Measurements from ENCODE around the gene NISCH. TPM values are rescaled to one million over a fixed set of nuclear protein-coding genes. Genes with fewer than 3 reads are reported as not detected.

Gene NISCH
- total RNA-seq, 1 experiment from 2014 or later: 62.2 TPM

DNA sequence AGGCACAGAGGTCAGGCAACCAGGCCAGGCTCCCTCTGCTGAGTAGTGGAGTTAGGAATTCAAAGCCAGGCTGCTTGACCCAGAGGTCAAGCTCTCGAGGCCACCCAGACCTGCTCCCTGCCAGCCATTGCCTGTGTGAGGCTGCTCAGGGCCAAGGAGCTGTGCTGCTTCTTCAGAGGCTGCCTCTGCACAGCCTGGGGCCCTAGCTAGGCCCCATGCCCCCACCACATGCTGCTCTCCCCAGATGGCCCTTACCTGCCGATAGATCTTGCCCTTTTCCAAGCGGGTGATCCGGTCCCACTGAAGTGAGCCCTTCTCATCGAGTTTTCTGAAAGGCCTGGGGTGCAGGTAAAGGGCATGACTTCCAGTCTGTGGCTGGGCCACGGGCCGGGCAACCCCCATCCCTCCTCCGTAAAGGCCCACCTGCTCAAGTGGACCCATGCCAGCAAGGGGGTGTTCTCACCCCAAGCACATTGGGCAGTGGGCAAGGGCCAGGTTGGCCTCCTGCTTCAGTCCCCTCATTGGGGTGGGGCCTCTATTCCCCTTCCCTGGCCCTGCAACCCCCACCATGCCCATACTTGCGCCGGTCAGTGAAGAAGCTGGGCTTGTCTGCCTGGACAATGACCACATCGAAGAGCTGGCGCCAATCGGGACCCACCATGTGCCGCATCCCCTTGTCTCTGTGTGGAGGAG, 71.8 kb downstream of the NISCH start:
- BruUV-seq (replicated peaks): no TSS peak
- Mint-ChIP-seq H3K36me3 (ENCODE audit: insufficient read depth, unreplicated experiment) (peaks cover 51% of the 10 kb centered on the region), H3K27me3 (ENCODE audit: insufficient read depth, unreplicated experiment) (no peaks in the 10 kb centered on the region), H3K4me3 (ENCODE audit: unreplicated experiment) (no peak overlapping the region), H3K4me1 (ENCODE audit: low read depth, unreplicated experiment) (no peaks in the 10 kb centered on the region), H3K9me3 (ENCODE audit: unreplicated experiment) (no peaks in the 10 kb centered on the region), H3K27ac (ENCODE audit: unreplicated experiment) (no peak overlapping the region)
- Histone ChIP-seq H3K36me3 (ENCODE audit: control insufficient read depth, insufficient read depth, low read length) (peaks cover 5% of the 10 kb centered on the region), H3K4me1 (peaks cover 10% of the 10 kb centered on the region), H3K27me3 (replicated peaks; ENCODE audit: control insufficient read depth, insufficient read depth, low read length) (no peaks in the 10 kb centered on the region), H3K9me3 (no peaks in the 10 kb centered on the region), H3K4me3 (ENCODE audit: low read depth, low read length) (no peak overlapping the region)
- DNase-seq: peak in 1 of 2 experiments; percentile 38
- ChIA-PET POLR2A (interaction anchor here (1.5 kb wide), 1 partner anchor 9 kb away, joined by 4 read pairs; the partner anchor contains the start of gene UQCC5), CTCF (no interaction called here)
- TF ChIP-seq CTCF (IDR thresholded peaks at IDR 0.05; ENCODE audit: insufficient read depth in 1 of 2, low read depth in 1 of 2, low read length in 1 of 2, severe bottlenecking in 1 of 2, unreplicated experiment in 1 of 2): no peak
- intact Hi-C loops (cut with micrococcal nuclease; ENCODE audit: unreplicated experiment): no loop called here

- TSS peak; percentile 16 for BruUV-seq (replicated peaks)
- peaks cover 16% of the 10 kb centered on the region for H3K4me1 ChIP-seq
- Mint-ChIP-seq H3K9me3 (ENCODE audit: unreplicated experiment) (no peaks in the 10 kb centered on the region), H3K27ac (ENCODE audit: unreplicated experiment) (no peak overlapping the region), H3K36me3 (ENCODE audit: insufficient read depth, unreplicated experiment) (peaks cover 51% of the 10 kb centered on the region), H3K4me1 (ENCODE audit: low read depth, unreplicated experiment) (no peaks in the 10 kb centered on the region), H3K4me3 (ENCODE audit: unreplicated experiment) (no peak overlapping the region), H3K27me3 (ENCODE audit: insufficient read depth, unreplicated experiment) (no peaks in the 10 kb centered on the region)
- DNase-seq: peak in 1 of 2 experiments; percentile 29
- POLR2A ChIA-PET: interaction anchor here (1.5 kb wide), 1 partner anchor 8 kb away, joined by 4 read pairs; the partner anchor contains the start of gene UQCC5
- intact Hi-C loops (cut with micrococcal nuclease; ENCODE audit: unreplicated experiment): no loop called here
- no peaks in the 10 kb centered on the region for H3K9me3 ChIP-seq
- peaks cover 5% of the 10 kb centered on the region for H3K36me3 ChIP-seq (ENCODE audit: control insufficient read depth, insufficient read depth, low read length)
- no peak for TF ChIP-seq CTCF (IDR thresholded peaks at IDR 0.05; ENCODE audit: insufficient read depth in 1 of 2, low read depth in 1 of 2, low read length in 1 of 2, severe bottlenecking in 1 of 2, unreplicated experiment in 1 of 2)
- no peak overlapping the region for H3K4me3 ChIP-seq (ENCODE audit: low read depth, low read length)
- CTCF ChIA-PET: no interaction called here
- H3K27me3 ChIP-seq (replicated peaks; ENCODE audit: control insufficient read depth, insufficient read depth, low read length): no peaks in the 10 kb centered on the region
Observed at GRCh38 chr3:52527732-52528585, 72.6 kb downstream of the NISCH start.

DNA sequence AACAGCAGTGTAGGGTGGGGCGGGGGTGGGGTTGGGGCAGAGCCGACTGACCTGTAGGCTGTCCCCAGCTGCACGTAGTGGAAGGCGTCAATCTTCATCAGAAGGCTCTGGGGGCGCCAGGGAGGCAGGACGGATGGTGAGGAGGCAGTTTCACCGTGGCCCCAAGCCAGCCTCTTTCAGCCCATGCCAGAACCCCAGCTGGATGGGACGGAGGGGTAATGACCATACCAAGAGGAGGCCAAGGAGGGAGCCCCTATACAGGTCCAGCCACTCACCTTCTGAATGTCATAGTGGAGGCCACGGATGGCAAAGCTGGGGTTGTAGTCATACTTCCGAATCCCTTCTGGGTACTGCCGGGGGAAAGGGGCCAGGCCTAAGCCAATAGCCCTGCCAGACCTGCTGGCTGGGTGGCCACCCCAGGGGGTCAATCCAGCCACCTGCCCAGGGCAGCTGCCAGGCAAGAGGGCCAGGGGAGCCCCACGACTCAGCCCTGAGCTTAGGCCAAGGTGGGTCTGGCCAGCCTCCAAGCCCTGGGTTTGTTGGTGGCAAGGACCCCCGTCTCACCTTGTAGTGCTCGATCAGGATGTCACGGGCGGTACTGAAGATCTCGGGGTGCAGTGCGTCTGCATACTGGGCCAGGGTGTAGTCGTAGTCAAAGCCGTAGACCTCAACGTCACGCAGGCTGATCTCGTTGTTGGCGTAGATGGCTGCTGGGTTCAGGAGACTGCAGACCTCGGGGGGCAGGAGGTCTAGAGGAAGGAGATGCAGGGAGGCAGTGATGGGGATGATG, 73.4 kb downstream of the NISCH start:
- POLR2A ChIA-PET: no interaction called here
- no peak for DNase-seq
- Histone ChIP-seq H3K27me3 (replicated peaks; ENCODE audit: control insufficient read depth, insufficient read depth, low read length) (no peaks in the 10 kb centered on the region), H3K9me3 (no peaks in the 10 kb centered on the region), H3K36me3 (ENCODE audit: control insufficient read depth, insufficient read depth, low read length) (peaks cover 5% of the 10 kb centered on the region), H3K4me3 (ENCODE audit: low read depth, low read length) (no peak overlapping the region), H3K4me1 (peaks cover 16% of the 10 kb centered on the region)
- Mint-ChIP-seq H3K36me3 (ENCODE audit: insufficient read depth, unreplicated experiment) (peaks cover 48% of the 10 kb centered on the region), H3K9me3 (ENCODE audit: unreplicated experiment) (no peaks in the 10 kb centered on the region), H3K4me1 (ENCODE audit: low read depth, unreplicated experiment) (no peaks in the 10 kb centered on the region), H3K27ac (ENCODE audit: unreplicated experiment) (no peak overlapping the region), H3K27me3 (ENCODE audit: insufficient read depth, unreplicated experiment) (no peaks in the 10 kb centered on the region), H3K4me3 (ENCODE audit: unreplicated experiment) (no peak overlapping the region)
- CTCF ChIA-PET: no interaction called here
- TF ChIP-seq CTCF (IDR thresholded peaks at IDR 0.05; ENCODE audit: insufficient read depth in 1 of 2, low read depth in 1 of 2, low read length in 1 of 2, severe bottlenecking in 1 of 2, unreplicated experiment in 1 of 2): no peak
- no TSS peak for BruUV-seq (replicated peaks)
- intact Hi-C loops (cut with micrococcal nuclease; ENCODE audit: unreplicated experiment): no loop called here
